ENCODE data around the gene PTGER2. TPM values are rescaled to one million over a fixed set of nuclear protein-coding genes. Genes with fewer than 3 reads are reported as not detected.

PTGER2 gene
- polyA plus RNA-seq, 1 experiment: 0.43 TPM

DNA sequence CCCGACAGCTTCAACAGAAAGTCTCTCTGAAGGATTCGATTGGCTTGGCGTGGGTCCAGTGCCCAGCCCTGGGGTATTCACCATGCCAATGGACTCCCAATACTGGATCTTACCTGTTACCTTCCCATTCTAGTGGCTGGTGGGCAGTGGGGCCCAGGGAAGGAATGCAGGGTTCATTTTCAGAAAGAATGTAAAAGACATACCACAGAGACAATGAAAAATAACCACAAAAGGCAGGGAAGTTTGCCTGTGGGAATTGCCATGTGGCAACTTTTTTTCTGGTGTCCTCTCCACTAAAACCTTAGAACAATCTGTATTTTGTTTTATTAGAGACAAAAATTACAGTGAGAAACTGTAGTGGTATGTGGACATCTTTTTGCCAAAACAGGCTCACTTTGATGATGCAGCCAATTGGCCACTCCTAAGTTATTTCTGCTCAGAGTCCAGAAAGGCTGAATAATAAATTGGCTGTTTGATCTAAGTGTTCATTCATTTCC lies 55.2 kb downstream of the PTGER2 start:
- CTCF ChIA-PET: no interaction called here
- H3K4me3 ChIP-seq (ENCODE audit: low read depth, low read length): no peak overlapping the region
- peak; percentile 76 for DNase-seq (ENCODE audit: low read depth)

DNA sequence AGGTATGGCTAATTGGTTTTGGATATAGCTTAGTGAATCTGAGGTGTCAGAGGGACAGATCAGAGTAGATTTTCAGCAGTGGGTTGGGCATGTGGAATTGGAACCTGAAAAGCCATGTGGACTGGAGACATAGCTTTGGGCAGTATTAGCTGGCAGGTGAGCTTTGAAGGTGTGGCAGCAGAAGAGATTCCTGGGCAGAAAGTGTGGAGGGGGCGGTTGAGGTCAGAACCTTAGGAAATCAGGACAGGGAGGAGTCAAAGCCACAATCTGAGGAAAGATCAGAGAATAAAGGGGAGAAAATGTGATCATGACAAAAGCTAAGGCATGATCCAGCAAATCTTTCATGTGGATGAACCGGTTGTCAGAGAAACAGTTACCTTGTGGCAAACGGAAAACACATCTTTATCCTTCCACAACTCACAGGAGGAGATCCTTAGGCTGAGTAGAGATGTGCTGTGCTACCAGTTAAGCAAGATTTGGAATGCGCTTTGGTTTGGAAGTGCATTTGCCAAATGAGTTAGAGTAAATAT lies 56.4 kb downstream of the PTGER2 start:
- TF ChIP-seq, protein P1, sequence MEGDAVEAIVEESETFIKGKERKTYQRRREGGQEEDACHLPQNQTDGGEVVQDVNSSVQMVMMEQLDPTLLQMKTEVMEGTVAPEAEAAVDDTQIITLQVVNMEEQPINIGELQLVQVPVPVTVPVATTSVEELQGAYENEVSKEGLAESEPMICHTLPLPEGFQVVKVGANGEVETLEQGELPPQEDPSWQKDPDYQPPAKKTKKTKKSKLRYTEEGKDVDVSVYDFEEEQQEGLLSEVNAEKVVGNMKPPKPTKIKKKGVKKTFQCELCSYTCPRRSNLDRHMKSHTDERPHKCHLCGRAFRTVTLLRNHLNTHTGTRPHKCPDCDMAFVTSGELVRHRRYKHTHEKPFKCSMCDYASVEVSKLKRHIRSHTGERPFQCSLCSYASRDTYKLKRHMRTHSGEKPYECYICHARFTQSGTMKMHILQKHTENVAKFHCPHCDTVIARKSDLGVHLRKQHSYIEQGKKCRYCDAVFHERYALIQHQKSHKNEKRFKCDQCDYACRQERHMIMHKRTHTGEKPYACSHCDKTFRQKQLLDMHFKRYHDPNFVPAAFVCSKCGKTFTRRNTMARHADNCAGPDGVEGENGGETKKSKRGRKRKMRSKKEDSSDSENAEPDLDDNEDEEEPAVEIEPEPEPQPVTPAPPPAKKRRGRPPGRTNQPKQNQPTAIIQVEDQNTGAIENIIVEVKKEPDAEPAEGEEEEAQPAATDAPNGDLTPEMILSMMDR (IDR thresholded peaks at IDR 0.05; ENCODE audit: insufficient read depth, low read depth, low read length): no peak
- ChIA-PET POLR2A (no interaction called here), CTCF (interaction anchor here (0.9 kb wide), 1 partner anchor 11 kb away, joined by 3 read pairs; no protein-coding TSS in a partner anchor)
- Histone ChIP-seq H3K36me3 (ENCODE audit: control insufficient read depth, insufficient read depth, low read length) (no peaks in the 10 kb centered on the region), H3K4me3 (ENCODE audit: low read depth, low read length) (no peak overlapping the region), H3K27me3 (ENCODE audit: control insufficient read depth, insufficient read depth, low read length) (peaks cover 2% of the 10 kb centered on the region; the same call in 1 of the 2 replicates)
- DNase-seq (ENCODE audit: low read depth): no peak

More for the DNA sequence above, 55.2 kb downstream of the PTGER2 start:
- TF ChIP-seq, protein P1 (IDR thresholded peaks at IDR 0.05; ENCODE audit: insufficient read depth, low read depth, low read length): no peak
- Histone ChIP-seq H3K36me3 (ENCODE audit: control insufficient read depth, insufficient read depth, low read length) (no peaks in the 10 kb centered on the region), H3K27me3 (ENCODE audit: control insufficient read depth, insufficient read depth, low read length) (peaks cover 2% of the 10 kb centered on the region; the same call in 1 of the 2 replicates)
- POLR2A ChIA-PET: no interaction called here

DNA sequence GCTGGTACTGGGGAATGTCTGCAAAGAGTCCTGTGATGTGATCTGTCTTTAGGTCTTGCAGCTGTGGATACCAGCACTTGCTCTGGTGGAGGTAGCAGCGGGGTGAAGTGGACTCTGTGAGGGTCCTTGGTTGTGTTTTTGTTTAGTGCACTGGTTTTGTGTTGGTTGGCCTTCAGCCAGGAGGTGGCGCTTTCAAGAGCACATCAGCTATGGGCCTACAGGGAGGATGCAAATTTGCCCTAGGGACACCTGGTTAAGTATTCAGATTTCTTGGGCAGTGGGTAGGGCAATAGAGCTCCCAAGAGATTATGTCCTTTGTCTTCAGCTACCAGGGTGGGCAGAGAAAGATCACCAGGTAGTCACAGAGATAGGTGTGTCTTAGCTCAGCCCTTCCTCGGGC lies 63.8 kb downstream of the PTGER2 start:
- Histone ChIP-seq H3K27me3 (ENCODE audit: control insufficient read depth, insufficient read depth, low read length) (no peaks in the 10 kb centered on the region), H3K4me3 (ENCODE audit: low read depth, low read length) (no peak overlapping the region), H3K36me3 (ENCODE audit: control insufficient read depth, insufficient read depth, low read length) (no peaks in the 10 kb centered on the region)
- CTCF ChIA-PET: interaction anchor here (0.7 kb wide), 1 partner anchor 21 kb away, joined by 4 read pairs; no protein-coding TSS in a partner anchor
- TF ChIP-seq, protein P1 (IDR thresholded peaks at IDR 0.05; ENCODE audit: insufficient read depth, low read depth, low read length): no peak
- no peak for DNase-seq (ENCODE audit: low read depth)
- POLR2A ChIA-PET: no interaction called here

Other genes starting within 250 kb of the PTGER2 start
- 253 and 279 TPM in 2 replicates for gene NID2, start 245.3 kb upstream of the PTGER2 start, polyA plus RNA-seq (2011; rRNA removed)
- not detected in 2 replicates for gene PTGDR, start 46.6 kb upstream of the PTGER2 start, polyA plus RNA-seq (2011; rRNA removed)
- 1.1 and 2.0 TPM in 2 replicates for gene TXNDC16, start 238.2 kb downstream of the PTGER2 start, polyA plus RNA-seq (2011; rRNA removed)
- gene GPR137C, start 238.5 kb downstream of the PTGER2 start, polyA plus RNA-seq (2011; rRNA removed): 0.18 and 0.34 TPM in 2 replicates

All from BJ (cell line).